ENCODE data around the gene FAH. TPM values are rescaled to one million over a fixed set of nuclear protein-coding genes. Genes with fewer than 3 reads are reported as not detected.

The FAH gene
- total RNA-seq, 1 donor from 2014 or later: 21.9 TPM

DNA sequence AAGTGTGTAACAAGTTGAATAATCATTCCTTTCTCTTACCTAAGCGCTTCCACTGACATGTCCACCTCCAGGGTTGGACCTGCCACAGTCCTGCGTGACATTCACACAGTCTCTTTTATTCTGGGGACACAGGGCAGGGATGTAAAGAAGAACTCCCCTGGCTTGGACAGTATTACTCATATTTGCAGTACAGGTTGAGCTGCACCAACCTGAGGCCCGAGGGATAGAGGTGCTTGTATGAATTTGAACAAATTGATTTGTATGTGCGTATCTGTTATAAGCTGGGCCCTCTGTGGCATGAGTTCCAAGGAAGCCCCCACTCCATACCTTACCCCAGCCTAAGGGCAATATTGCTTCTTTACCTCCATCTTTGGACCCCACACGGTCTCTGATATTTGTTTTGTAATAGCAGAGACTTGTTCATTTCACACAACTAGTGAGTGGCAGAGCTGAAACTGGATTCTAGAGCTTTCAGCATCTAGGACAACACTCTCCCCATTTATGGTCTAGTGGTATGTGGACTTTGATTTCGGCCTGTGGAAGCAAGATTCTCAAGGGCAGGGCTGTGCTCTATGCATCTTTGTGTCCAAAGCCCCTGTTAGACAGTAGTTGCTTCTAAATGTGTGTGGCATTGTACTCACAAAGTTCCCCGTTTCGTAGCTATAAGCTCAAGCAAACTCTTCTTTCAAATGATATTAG lies 39.2 kb downstream of the FAH start:
- H3K27me3 Mint-ChIP-seq (ENCODE audit: low read depth, unreplicated experiment): peaks cover 5% of the 10 kb centered on the region
- H3K27me3 ChIP-seq (ENCODE audit: insufficient read depth, low read length): no peaks in the 10 kb centered on the region
- no peaks in the 10 kb centered on the region for H4K20me1 ChIP-seq (ENCODE audit: insufficient read depth, low read length)
- H2AFZ ChIP-seq (ENCODE audit: low read depth, low read length): no peak overlapping the region
- H3K4me1 Mint-ChIP-seq (ENCODE audit: low read depth, unreplicated experiment): peaks cover 9% of the 10 kb centered on the region
- H3K4me3 Mint-ChIP-seq (ENCODE audit: unreplicated experiment): no peak overlapping the region
- no peak overlapping the region for H3K9ac ChIP-seq (ENCODE audit: low read length)
- FAIRE-seq (no peak), DNase-seq (ENCODE audit: low read depth) (no peak)
- H3K4me3 ChIP-seq (ENCODE audit: insufficient read depth, low read depth, low read length): no peak overlapping the region
- H3K27ac ChIP-seq (ENCODE audit: low read depth, low read length): no peak overlapping the region
- H3K36me3 ChIP-seq (ENCODE audit: insufficient read depth, low read length): no peaks in the 10 kb centered on the region
- no peak overlapping the region for H3K4me2 ChIP-seq (ENCODE audit: low read length)
- H3K27ac Mint-ChIP-seq (ENCODE audit: unreplicated experiment): no peak overlapping the region
- H3K4me1 ChIP-seq (ENCODE audit: insufficient read depth, low read length): no peaks in the 10 kb centered on the region
- peaks cover 10% of the 10 kb centered on the region for H3K36me3 Mint-ChIP-seq (ENCODE audit: low read depth, unreplicated experiment)
- H3K9me3 ChIP-seq (ENCODE audit: insufficient read depth, low read depth, low read length): no peaks in the 10 kb centered on the region
- H3K79me2 ChIP-seq (ENCODE audit: insufficient read depth, low read length): no peaks in the 10 kb centered on the region
- TF ChIP-seq, protein P1, sequence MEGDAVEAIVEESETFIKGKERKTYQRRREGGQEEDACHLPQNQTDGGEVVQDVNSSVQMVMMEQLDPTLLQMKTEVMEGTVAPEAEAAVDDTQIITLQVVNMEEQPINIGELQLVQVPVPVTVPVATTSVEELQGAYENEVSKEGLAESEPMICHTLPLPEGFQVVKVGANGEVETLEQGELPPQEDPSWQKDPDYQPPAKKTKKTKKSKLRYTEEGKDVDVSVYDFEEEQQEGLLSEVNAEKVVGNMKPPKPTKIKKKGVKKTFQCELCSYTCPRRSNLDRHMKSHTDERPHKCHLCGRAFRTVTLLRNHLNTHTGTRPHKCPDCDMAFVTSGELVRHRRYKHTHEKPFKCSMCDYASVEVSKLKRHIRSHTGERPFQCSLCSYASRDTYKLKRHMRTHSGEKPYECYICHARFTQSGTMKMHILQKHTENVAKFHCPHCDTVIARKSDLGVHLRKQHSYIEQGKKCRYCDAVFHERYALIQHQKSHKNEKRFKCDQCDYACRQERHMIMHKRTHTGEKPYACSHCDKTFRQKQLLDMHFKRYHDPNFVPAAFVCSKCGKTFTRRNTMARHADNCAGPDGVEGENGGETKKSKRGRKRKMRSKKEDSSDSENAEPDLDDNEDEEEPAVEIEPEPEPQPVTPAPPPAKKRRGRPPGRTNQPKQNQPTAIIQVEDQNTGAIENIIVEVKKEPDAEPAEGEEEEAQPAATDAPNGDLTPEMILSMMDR (IDR thresholded peaks at IDR 0.05; ENCODE audit: insufficient read depth, low read depth, low read length): no peak
- TF ChIP-seq EZH2 (IDR thresholded peaks at IDR 0.05; ENCODE audit: insufficient read depth, low read length): no peak
- no peaks in the 10 kb centered on the region for H3K9me3 Mint-ChIP-seq (ENCODE audit: unreplicated experiment)

DNA sequence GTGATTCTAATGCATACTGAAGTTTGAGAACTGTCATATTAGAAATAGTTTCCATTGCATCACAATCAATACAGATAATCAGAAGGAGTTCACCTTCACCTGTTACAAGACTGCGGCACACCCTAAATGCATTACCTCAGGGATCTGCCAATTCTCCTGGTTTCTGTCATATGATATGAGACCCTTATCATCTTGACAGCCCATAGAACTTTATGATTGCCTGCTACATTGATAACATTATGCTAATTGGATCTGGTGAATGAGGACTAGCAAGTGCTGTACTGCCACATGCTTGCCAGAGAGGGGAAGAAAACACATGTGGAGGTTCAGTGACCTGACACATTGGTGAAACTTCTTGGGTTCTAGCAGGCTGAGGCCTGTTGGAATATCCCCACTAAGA lies 41.4 kb downstream of the FAH start:
- Mint-ChIP-seq H3K4me1 (ENCODE audit: low read depth, unreplicated experiment) (no peaks in the 10 kb centered on the region), H3K9me3 (ENCODE audit: unreplicated experiment) (no peaks in the 10 kb centered on the region), H3K36me3 (ENCODE audit: low read depth, unreplicated experiment) (no peaks in the 10 kb centered on the region), H3K27me3 (ENCODE audit: low read depth, unreplicated experiment) (peaks cover 16% of the 10 kb centered on the region), H3K4me3 (ENCODE audit: unreplicated experiment) (no peak overlapping the region), H3K27ac (ENCODE audit: unreplicated experiment) (no peak overlapping the region)
- no peaks in the 10 kb centered on the region for H4K20me1 ChIP-seq (ENCODE audit: insufficient read depth, low read length)
- no peak overlapping the region for H3K9ac ChIP-seq (ENCODE audit: low read length)
- peaks cover 4% of the 10 kb centered on the region for H3K27me3 ChIP-seq (ENCODE audit: insufficient read depth, low read length)
- no peaks in the 10 kb centered on the region for H3K79me2 ChIP-seq (ENCODE audit: insufficient read depth, low read length)
- no peaks in the 10 kb centered on the region for H3K9me3 ChIP-seq (ENCODE audit: insufficient read depth, low read depth, low read length)
- FAIRE-seq: no peak
- no peaks in the 10 kb centered on the region for H3K4me1 ChIP-seq (ENCODE audit: insufficient read depth, low read length)
- H3K36me3 ChIP-seq (ENCODE audit: insufficient read depth, low read length): no peaks in the 10 kb centered on the region
- no peak overlapping the region for H3K27ac ChIP-seq (ENCODE audit: low read depth, low read length)
- H3K4me2 ChIP-seq (ENCODE audit: low read length): no peak overlapping the region
- no peak for DNase-seq (ENCODE audit: low read depth)
- TF ChIP-seq, protein P1 (IDR thresholded peaks at IDR 0.05; ENCODE audit: insufficient read depth, low read depth, low read length): no peak
- TF ChIP-seq EZH2 (IDR thresholded peaks at IDR 0.05; ENCODE audit: insufficient read depth, low read length): no peak
- no peak overlapping the region for H2AFZ ChIP-seq (ENCODE audit: low read depth, low read length)
- H3K4me3 ChIP-seq (ENCODE audit: insufficient read depth, low read depth, low read length): no peak overlapping the region

DNA sequence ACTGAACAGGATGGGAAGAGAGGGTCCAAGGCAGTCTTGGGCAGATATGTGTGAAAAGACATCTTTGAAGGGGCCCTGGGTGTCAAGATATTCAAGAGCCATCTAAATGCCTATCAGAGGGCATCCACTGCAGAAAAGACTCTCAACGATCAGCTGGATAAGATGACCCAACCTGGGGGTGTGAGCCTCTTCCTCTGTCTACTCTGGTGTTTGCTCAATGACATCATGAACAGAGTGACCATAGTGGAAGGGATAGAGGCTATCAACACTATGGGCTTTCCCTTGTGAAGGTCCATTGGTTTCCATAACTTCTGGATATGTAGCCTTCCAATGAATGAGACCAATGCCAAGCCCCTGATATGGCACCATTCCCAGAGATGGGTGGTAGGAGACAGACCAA lies 42.1 kb downstream of the FAH start:
- H3K4me3 Mint-ChIP-seq (ENCODE audit: unreplicated experiment): no peak overlapping the region
- FAIRE-seq (no peak), DNase-seq (ENCODE audit: low read depth) (no peak)
- no peak overlapping the region for H3K27ac ChIP-seq (ENCODE audit: low read depth, low read length)
- H3K27ac Mint-ChIP-seq (ENCODE audit: unreplicated experiment): no peak overlapping the region
- no peak overlapping the region for H3K4me3 ChIP-seq (ENCODE audit: insufficient read depth, low read depth, low read length)
- H3K27me3 Mint-ChIP-seq (ENCODE audit: low read depth, unreplicated experiment): peaks cover 18% of the 10 kb centered on the region
- peaks cover 5% of the 10 kb centered on the region for H3K27me3 ChIP-seq (ENCODE audit: insufficient read depth, low read length)
- TF ChIP-seq, protein P1 (IDR thresholded peaks at IDR 0.05; ENCODE audit: insufficient read depth, low read depth, low read length): no peak
- no peaks in the 10 kb centered on the region for H3K9me3 Mint-ChIP-seq (ENCODE audit: unreplicated experiment)
- no peaks in the 10 kb centered on the region for H3K36me3 Mint-ChIP-seq (ENCODE audit: low read depth, unreplicated experiment)
- H3K4me2 ChIP-seq (ENCODE audit: low read length): no peak overlapping the region
- H3K79me2 ChIP-seq (ENCODE audit: insufficient read depth, low read length): no peaks in the 10 kb centered on the region
- no peaks in the 10 kb centered on the region for H4K20me1 ChIP-seq (ENCODE audit: insufficient read depth, low read length)
- H3K36me3 ChIP-seq (ENCODE audit: insufficient read depth, low read length): no peaks in the 10 kb centered on the region
- H3K4me1 Mint-ChIP-seq (ENCODE audit: low read depth, unreplicated experiment): no peaks in the 10 kb centered on the region
- no peaks in the 10 kb centered on the region for H3K4me1 ChIP-seq (ENCODE audit: insufficient read depth, low read length)
- H3K9me3 ChIP-seq (ENCODE audit: insufficient read depth, low read depth, low read length): no peaks in the 10 kb centered on the region
- no peak overlapping the region for H2AFZ ChIP-seq (ENCODE audit: low read depth, low read length)
- H3K9ac ChIP-seq (ENCODE audit: low read length): no peak overlapping the region

All from astrocyte (in vitro differentiated cells and primary cell).